Measurements from ENCODE around the gene MRM1. TPM values are rescaled to one million over a fixed set of nuclear protein-coding genes. Genes with fewer than 3 reads are reported as not detected.

Gene MRM1
- polyA plus RNA-seq, 2 of the 4 experiments (the other 2 are of a cell fraction), result 12.7 to 21.7 TPM

GRCh38 chr17:36593656-36594316 is 7.6 kb upstream of the MRM1 start:
- TF ChIP-seq EHMT2 (IDR thresholded peaks at IDR 0.05; ENCODE audit: low read depth), result no peak
- TF ChIP-seq MYC (IDR thresholded peaks at IDR 0.05; ENCODE audit: borderline replicate concordance, low read length), result no peak
- no peak for TF ChIP-seq ZFP36 (IDR thresholded peaks at IDR 0.05; ENCODE audit: borderline replicate concordance, partially characterized antibody)
- no peak for TF ChIP-seq JUN (IDR thresholded peaks at IDR 0.05)
- TF ChIP-seq HDAC2 (IDR thresholded peaks at IDR 0.05), result no peak
- TF ChIP-seq, protein P1, sequence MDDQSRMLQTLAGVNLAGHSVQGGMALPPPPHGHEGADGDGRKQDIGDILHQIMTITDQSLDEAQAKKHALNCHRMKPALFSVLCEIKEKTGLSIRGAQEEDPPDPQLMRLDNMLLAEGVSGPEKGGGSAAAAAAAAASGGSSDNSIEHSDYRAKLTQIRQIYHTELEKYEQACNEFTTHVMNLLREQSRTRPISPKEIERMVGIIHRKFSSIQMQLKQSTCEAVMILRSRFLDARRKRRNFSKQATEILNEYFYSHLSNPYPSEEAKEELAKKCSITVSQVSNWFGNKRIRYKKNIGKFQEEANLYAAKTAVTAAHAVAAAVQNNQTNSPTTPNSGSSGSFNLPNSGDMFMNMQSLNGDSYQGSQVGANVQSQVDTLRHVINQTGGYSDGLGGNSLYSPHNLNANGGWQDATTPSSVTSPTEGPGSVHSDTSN (IDR thresholded peaks at IDR 0.05), result no peak
- no peak for TF ChIP-seq NFE2L2 (conservative IDR thresholded peaks at IDR 0.05; ENCODE audit: low read length)
- no peak for TF ChIP-seq POLR2A (IDR thresholded peaks at IDR 0.05; ENCODE audit: low read length)
- TF ChIP-seq MAZ (IDR thresholded peaks at IDR 0.05; ENCODE audit: borderline replicate concordance, low read depth, low read length), result no peak
- no peak for TF ChIP-seq CBX8 (IDR thresholded peaks at IDR 0.05)
- TF ChIP-seq RARB (CRISPR knock-in tag; IDR thresholded peaks at IDR 0.05), result no peak
- TF ChIP-seq FOXS1 (CRISPR knock-in tag; IDR thresholded peaks at IDR 0.05), result no peak
- TF ChIP-seq, protein P2, sequence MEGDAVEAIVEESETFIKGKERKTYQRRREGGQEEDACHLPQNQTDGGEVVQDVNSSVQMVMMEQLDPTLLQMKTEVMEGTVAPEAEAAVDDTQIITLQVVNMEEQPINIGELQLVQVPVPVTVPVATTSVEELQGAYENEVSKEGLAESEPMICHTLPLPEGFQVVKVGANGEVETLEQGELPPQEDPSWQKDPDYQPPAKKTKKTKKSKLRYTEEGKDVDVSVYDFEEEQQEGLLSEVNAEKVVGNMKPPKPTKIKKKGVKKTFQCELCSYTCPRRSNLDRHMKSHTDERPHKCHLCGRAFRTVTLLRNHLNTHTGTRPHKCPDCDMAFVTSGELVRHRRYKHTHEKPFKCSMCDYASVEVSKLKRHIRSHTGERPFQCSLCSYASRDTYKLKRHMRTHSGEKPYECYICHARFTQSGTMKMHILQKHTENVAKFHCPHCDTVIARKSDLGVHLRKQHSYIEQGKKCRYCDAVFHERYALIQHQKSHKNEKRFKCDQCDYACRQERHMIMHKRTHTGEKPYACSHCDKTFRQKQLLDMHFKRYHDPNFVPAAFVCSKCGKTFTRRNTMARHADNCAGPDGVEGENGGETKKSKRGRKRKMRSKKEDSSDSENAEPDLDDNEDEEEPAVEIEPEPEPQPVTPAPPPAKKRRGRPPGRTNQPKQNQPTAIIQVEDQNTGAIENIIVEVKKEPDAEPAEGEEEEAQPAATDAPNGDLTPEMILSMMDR (IDR thresholded peaks at IDR 0.05), result no peak
- TF ChIP-seq ZSCAN20 (CRISPR knock-in tag; IDR thresholded peaks at IDR 0.05), result no peak
- TF ChIP-seq, protein P3, sequence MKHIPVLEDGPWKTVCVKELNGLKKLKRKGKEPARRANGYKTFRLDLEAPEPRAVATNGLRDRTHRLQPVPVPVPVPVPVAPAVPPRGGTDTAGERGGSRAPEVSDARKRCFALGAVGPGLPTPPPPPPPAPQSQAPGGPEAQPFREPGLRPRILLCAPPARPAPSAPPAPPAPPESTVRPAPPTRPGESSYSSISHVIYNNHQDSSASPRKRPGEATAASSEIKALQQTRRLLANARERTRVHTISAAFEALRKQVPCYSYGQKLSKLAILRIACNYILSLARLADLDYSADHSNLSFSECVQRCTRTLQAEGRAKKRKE (CRISPR knock-in tag; IDR thresholded peaks at IDR 0.05; ENCODE audit: low read depth), result no peak
- TF ChIP-seq HOXB5 (CRISPR knock-in tag; IDR thresholded peaks at IDR 0.05), result no peak
- TF ChIP-seq NR3C1 (IDR thresholded peaks at IDR 0.05), result no peak
- TF ChIP-seq CEBPB (IDR thresholded peaks at IDR 0.05), result no peak
- TF ChIP-seq POLR2AphosphoS2 (conservative IDR thresholded peaks at IDR 0.05; ENCODE audit: low read length), result no peak
- DNase-seq (ENCODE audit: low read depth in 1 of 2, low spot score in 1 of 2), result no peak
- Histone ChIP-seq H3K4me3 (no peak overlapping the region), H3K27ac (no peak overlapping the region), H3K4me2 (no peak overlapping the region), H3K9me3 (no peaks in the 10 kb centered on the region), H3K4me1 (peaks cover 16% of the 10 kb centered on the region)
- CTCF ChIA-PET, result interaction anchor here (0.5 to 6.8 kb wide), 14 partner anchors 8 to 646 kb away, joined by 3 to 71 read pairs (median 3); partner anchors contain the start of genes GGNBP2 and MRM1
- WGBS (ENCODE audit: missing lambda C conversion rate), result 90% methylated on average over 8 of the region's 8 CpGs
- no peak for ATAC-seq
- POLR2A ChIA-PET, result interaction anchor here (0.6 kb wide), 1 partner anchor 37 kb away, joined by 6 read pairs; no protein-coding TSS in a partner anchor
- no peak for FAIRE-seq

DNA sequence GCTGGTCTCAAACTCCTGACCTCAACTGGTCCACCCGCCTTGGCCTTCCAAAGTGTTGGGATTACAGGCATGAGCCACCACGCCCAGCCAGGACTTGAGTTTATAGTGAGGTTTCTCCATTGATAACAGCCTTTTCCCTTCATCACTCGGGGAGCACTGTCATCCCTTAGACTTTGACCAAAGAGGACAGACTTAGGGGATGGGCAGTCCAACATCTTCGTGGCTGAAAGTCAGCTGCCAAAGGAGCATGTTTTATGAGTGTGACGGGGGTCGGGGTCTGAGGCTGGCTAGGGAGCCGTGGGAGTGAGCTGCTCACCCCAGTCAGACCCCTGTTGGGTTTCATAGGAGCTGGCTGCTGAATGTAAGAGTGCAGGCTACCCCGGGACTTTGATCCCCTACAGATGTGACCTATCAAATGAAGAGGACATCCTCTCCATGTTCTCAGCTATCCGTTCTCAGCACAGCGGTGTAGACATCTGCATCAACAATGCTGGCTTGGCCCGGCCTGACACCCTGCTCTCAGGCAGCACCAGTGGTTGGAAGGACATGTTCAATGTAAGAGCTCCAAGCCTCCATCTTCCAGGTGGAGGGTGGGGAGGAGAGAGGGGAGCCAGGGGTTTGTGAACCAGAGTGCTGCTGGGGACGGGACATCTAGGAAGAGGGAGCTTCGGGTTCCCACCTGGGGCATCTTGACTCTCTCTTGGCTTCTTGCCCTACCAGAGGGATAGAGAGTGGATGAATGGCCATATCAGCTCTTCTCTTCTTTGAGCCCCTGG is 6.6 kb upstream of the MRM1 start:
- H3K4me3 ChIP-seq, result no peak overlapping the region
- H3K9me3 ChIP-seq, result no peaks in the 10 kb centered on the region
- DNase-seq (ENCODE audit: low read depth in 1 of 2, low spot score in 1 of 2) (no peak), ATAC-seq (no peak), FAIRE-seq (no peak)
- H3K4me2 ChIP-seq, result no peak overlapping the region
- H3K4me1 ChIP-seq, result peaks cover 16% of the 10 kb centered on the region
- 84% methylated on average over 13 of the region's 13 CpGs for WGBS (ENCODE audit: missing lambda C conversion rate)
- ChIA-PET CTCF (interaction anchor here (0.6 to 6.8 kb wide), 11 partner anchors 7 to 649 kb away, joined by 3 to 71 read pairs (median 3); partner anchors contain the start of gene MRM1), POLR2A (interaction anchor here (0.6 kb wide), 1 partner anchor 39 kb away, joined by 6 read pairs; no protein-coding TSS in a partner anchor)
- no peak overlapping the region for H3K27ac ChIP-seq
- TF ChIP-seq CEBPB (IDR thresholded peaks at IDR 0.05) (no peak), RCOR1 (IDR thresholded peaks at IDR 0.05; ENCODE audit: low read depth, low read length) (no peak), CBX8 (IDR thresholded peaks at IDR 0.05) (no peak), FOSL2 (IDR thresholded peaks at IDR 0.05) (no peak), FOSL2 (CRISPR knock-in tag; IDR thresholded peaks at IDR 0.05) (no peak), HOXA7 (CRISPR knock-in tag; IDR thresholded peaks at IDR 0.05) (no peak), HMGXB4 (CRISPR knock-in tag; IDR thresholded peaks at IDR 0.05; ENCODE audit: borderline replicate concordance) (no peak), MYC (IDR thresholded peaks at IDR 0.05; ENCODE audit: borderline replicate concordance, low read length) (no peak), ZNF302 (CRISPR knock-in tag; IDR thresholded peaks at IDR 0.05) (no peak), POLR2AphosphoS2 (conservative IDR thresholded peaks at IDR 0.05; ENCODE audit: low read length) (no peak), ZC3H11A (IDR thresholded peaks at IDR 0.05) (no peak)
- TF ChIP-seq, protein P4, sequence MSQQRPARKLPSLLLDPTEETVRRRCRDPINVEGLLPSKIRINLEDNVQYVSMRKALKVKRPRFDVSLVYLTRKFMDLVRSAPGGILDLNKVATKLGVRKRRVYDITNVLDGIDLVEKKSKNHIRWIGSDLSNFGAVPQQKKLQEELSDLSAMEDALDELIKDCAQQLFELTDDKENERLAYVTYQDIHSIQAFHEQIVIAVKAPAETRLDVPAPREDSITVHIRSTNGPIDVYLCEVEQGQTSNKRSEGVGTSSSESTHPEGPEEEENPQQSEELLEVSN (IDR thresholded peaks at IDR 0.05; ENCODE audit: borderline replicate concordance, low read depth), result no peak
- TF ChIP-seq, protein P5, sequence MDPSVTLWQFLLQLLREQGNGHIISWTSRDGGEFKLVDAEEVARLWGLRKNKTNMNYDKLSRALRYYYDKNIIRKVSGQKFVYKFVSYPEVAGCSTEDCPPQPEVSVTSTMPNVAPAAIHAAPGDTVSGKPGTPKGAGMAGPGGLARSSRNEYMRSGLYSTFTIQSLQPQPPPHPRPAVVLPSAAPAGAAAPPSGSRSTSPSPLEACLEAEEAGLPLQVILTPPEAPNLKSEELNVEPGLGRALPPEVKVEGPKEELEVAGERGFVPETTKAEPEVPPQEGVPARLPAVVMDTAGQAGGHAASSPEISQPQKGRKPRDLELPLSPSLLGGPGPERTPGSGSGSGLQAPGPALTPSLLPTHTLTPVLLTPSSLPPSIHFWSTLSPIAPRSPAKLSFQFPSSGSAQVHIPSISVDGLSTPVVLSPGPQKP (IDR thresholded peaks at IDR 0.05; ENCODE audit: low read depth, low read length), result no peak
- TF ChIP-seq, protein P3 (CRISPR knock-in tag; IDR thresholded peaks at IDR 0.05; ENCODE audit: low read depth), result no peak
